Stimulated activated CD4-positive, alpha-beta T cell treated with anti-CD3 and anti-CD28 coated beads, Interleukin-1b, Interleukin-23, amount 100 ng/mL, for 24 hours (primary cell): ENCODE results near the gene NETO1.

ENCODE experiments used
- DNase-seq, 4 experiments: peaks; one replicate each; pipeline ENCODE4 v3.0.0-alpha.2; 2020; ENCODE audit warnings: low read depth in 4 of 4, low spot score in 1 of 4

Gene NETO1

GRCh38 chr18:72727776-72728175, 140.0 kb downstream of the NETO1 start:
- no peak for DNase-seq

DNA sequence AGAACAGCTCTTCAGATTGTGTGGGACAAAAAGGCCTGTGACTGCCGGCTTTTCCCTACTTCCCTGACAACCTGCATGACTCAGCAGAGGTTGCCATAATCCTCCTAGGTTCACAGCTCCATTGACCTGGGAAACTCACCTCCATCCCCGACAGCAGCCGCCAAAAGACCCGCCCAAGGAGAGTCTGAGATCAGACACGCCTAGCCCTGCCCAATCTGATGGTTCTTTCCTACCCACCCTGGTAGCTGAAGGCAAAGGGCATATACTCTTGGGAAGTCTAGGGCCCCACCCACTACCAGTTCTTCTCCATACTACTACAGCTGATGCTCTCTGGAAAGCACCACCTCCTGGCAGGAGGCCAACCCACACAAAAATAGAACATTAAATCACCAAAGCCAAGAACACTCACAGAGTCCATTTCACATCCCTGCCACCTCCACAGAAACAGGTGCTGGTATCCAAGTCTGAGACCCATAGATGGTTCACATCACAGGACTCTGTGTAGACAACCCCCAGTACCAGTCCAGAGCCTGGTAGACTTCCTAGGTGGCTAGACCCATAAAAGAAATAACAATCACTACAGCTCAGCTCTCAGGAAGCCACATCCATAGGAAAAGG, 140.6 kb downstream of the NETO1 start:
- no peak for DNase-seq

- DNase-seq = no peak
These were observed 141.6 kb downstream of the NETO1 start for GRCh38 chr18:72726201-72726600.

DNA sequence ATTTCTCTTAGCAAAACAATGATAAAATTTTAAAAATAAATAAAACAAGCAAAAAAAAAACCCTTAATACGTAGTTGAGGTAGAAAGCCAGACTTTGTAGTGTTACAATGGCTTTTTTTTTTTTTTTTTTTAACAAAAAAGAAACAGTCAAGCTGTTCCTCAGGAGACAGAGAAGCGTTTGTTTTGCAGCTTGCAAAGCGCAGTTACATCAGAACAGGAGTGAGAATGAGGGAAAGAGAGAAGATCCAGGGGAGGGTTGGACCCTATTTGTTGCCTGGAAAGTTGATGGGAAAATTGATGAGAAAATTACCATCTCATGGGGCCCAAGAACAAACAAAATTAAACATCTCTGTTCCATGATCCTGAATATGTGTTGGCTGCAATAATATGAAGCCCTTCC, 146.5 kb downstream of the NETO1 start:
- no peak for DNase-seq

DNA sequence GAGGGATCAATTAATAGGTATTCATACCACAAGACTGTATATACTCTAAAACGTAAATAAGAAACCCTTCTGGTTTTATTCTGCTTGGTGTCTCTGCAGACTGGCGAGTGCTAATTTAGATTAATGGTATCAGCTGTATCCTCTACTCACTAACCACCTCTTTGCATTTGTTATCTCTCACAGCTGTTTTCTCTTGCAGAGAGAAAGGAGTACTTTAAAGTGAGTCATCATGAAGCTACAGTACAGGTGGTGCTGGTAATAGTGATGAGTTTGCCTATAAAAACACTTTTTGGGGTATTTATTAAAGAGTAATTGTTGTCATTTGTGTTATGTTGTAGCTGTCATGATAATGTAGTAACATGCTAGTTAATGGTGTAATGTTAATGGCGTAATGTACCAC, 147.7 kb downstream of the NETO1 start:
- no peak for DNase-seq

DNA sequence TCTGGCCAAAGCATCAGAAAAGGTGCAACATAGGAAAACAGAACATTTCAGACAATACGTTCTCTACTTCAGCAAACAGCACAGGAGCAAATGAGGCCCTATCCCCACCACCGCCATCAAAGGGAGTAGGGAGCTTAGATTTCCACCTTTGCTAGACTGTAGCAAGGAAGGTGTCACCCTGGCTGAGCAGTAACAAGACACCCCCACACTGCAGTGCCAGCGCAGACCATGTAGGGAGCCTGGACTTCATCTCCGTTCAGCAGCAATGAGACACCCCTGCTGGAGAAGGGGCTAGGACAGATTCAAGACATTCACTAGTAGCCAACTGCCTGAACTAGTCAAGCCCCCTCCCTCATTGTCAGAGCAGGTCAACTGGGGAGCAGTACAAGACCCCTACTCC, 163.6 kb downstream of the NETO1 start:
- no peak for DNase-seq

GRCh38 chr18:72700961-72701710, 166.7 kb downstream of the NETO1 start:
- DNase-seq = no peak

- DNase-seq = no peak
These were observed 170.1 kb downstream of the NETO1 start for GRCh38 chr18:72697706-72698105.

- DNase-seq = no peak
These were observed 175.2 kb downstream of the NETO1 start for GRCh38 chr18:72692595-72692994.
